ENCODE measurements around the gene TMEM150A.
"Not testable (repeated sequence)": the region's sequence is repeated elsewhere in the genome, so short reads cannot be mapped to it uniquely, and the experiment has no call there.

Gene TMEM150A

GRCh38 chr2:85611705-85612587, 9.4 kb upstream of the TMEM150A start, which contains the start of gene C2orf68:
TSS of gene C2orf68 (minus strand) at chr2:85612066. CDS start at chr2:85611984, 82 bp downstream.
- no peaks in the 10 kb centered on the region for H3K9me3 ChIP-seq (replicated peaks; ENCODE audit: low read length)
- H3K4me2 ChIP-seq (ENCODE audit: low read length) = peak within 1 kb of the TSS; percentile 88
- peak within 1 kb of the TSS; percentile 85 for H3K9ac ChIP-seq (ENCODE audit: low read depth, low read length)
- peaks cover 12% of the 10 kb centered on the region for H3K4me1 ChIP-seq (ENCODE audit: control insufficient read depth, insufficient read depth, low read length)
- peak within 1 kb of the TSS; percentile 87 for H3K4me3 ChIP-seq (ENCODE audit: low read length)
- no peaks in the 10 kb centered on the region for H3K27me3 ChIP-seq (ENCODE audit: control insufficient read depth, insufficient read depth, low read length)
- peaks cover 18% of the 10 kb centered on the region for H3K36me3 ChIP-seq (ENCODE audit: insufficient read depth, low read length)

GRCh38 chr2:85611217-85611704, 8.8 kb upstream of the TMEM150A start:
- Histone ChIP-seq H3K36me3 (ENCODE audit: insufficient read depth, low read length) (peaks cover 19% of the 10 kb centered on the region), H3K9me3 (replicated peaks; ENCODE audit: low read length) (no peaks in the 10 kb centered on the region), H3K27me3 (ENCODE audit: control insufficient read depth, insufficient read depth, low read length) (no peaks in the 10 kb centered on the region), H3K9ac (ENCODE audit: low read depth, low read length) (peak overlapping the region; percentile 85), H3K4me2 (ENCODE audit: low read length) (peak overlapping the region; percentile 88), H3K4me1 (ENCODE audit: control insufficient read depth, insufficient read depth, low read length) (peaks cover 13% of the 10 kb centered on the region), H3K4me3 (ENCODE audit: low read length) (peak overlapping the region; percentile 87)

GRCh38 chr2:85607268-85608215, 5.0 kb upstream of the TMEM150A start:
- Histone ChIP-seq H3K9ac (ENCODE audit: low read depth, low read length) (no peak overlapping the region), H3K36me3 (ENCODE audit: insufficient read depth, low read length) (peaks cover 22% of the 10 kb centered on the region), H3K4me3 (ENCODE audit: low read length) (no peak overlapping the region), H3K9me3 (replicated peaks; ENCODE audit: low read length) (no peaks in the 10 kb centered on the region), H3K27me3 (ENCODE audit: control insufficient read depth, insufficient read depth, low read length) (no peaks in the 10 kb centered on the region), H3K4me1 (ENCODE audit: control insufficient read depth, insufficient read depth, low read length) (peaks cover 32% of the 10 kb centered on the region), H3K4me2 (ENCODE audit: low read length) (no peak overlapping the region)

DNA sequence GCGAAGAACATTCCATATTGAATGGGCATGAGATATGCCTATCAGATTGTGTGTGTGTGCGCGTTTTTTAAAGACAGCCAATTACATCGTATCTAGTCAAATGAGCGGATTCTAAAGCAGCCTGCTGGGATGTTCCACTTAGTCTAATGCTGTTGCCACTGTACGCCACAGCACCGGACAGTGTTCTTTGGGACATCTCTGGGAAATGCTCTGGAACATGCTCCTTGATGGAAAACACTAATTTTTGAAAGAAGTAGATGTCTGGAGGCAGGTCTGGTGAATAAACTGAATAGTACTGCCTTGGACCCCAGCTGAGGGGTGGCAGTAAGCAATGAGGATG, 3.6 kb upstream of the TMEM150A start:
- peak overlapping the region; percentile 32 for H3K4me3 ChIP-seq (ENCODE audit: low read length)
- H3K9me3 ChIP-seq (replicated peaks; ENCODE audit: low read length) = no peaks in the 10 kb centered on the region
- H3K27me3 ChIP-seq (ENCODE audit: control insufficient read depth, insufficient read depth, low read length) = no peaks in the 10 kb centered on the region
- peak overlapping the region; percentile 48 for H3K4me2 ChIP-seq (ENCODE audit: low read length)
- peaks cover 22% of the 10 kb centered on the region for H3K36me3 ChIP-seq (ENCODE audit: insufficient read depth, low read length)
- H3K4me1 ChIP-seq (ENCODE audit: control insufficient read depth, insufficient read depth, low read length) = peaks cover 35% of the 10 kb centered on the region
- peak overlapping the region; percentile 29 for H3K9ac ChIP-seq (ENCODE audit: low read depth, low read length)

DNA sequence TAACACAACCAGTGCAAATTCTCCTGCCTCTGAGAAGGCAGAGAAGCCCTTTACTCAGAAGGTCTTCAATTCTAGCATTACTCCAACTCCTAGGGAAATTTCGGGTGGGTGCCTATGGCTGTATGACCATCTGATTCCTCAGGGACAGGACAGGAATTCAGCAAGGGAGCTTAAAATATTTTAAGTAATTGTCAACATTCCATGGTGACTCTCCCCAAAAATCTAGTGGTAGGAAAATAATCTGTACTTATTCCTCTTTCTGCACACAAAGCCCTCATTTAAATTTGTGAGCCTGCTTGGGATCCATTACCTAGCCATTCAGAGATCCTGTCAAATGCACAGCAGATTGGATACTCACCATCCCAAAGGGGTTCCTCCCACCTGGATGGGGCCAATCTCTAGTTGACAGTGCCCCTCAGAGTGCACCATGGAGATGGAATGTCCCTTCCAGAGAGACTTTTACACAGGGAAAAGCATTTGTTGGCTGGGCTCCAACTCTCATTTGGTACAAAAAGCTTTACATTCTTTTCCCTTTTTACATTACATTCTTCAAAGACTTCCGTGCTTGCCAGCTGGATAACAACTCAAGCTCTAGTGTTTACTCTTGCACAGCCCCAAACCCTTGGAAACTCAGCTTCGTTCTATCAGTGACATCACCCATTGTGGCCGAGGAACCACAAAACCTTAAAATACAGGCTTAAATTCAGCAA, 3.1 kb upstream of the TMEM150A start:
- H3K4me1 ChIP-seq (ENCODE audit: control insufficient read depth, insufficient read depth, low read length) = peaks cover 35% of the 10 kb centered on the region
- H3K27me3 ChIP-seq (ENCODE audit: control insufficient read depth, insufficient read depth, low read length) = no peaks in the 10 kb centered on the region
- no peaks in the 10 kb centered on the region for H3K9me3 ChIP-seq (replicated peaks; ENCODE audit: low read length)
- no peak overlapping the region for H3K4me3 ChIP-seq (ENCODE audit: low read length)
- peaks cover 22% of the 10 kb centered on the region for H3K36me3 ChIP-seq (ENCODE audit: insufficient read depth, low read length)
- peak overlapping the region; percentile 48 for H3K4me2 ChIP-seq (ENCODE audit: low read length)
- peak overlapping the region; percentile 12 for H3K9ac ChIP-seq (ENCODE audit: low read depth, low read length)

- no peaks in the 10 kb centered on the region for H3K27me3 ChIP-seq (ENCODE audit: control insufficient read depth, insufficient read depth, low read length)
- H3K36me3 ChIP-seq (ENCODE audit: insufficient read depth, low read length) = peaks cover 21% of the 10 kb centered on the region
- H3K4me3 ChIP-seq (ENCODE audit: low read length) = peak overlapping the region; percentile 29
- peak overlapping the region; percentile 12 for H3K9ac ChIP-seq (ENCODE audit: low read depth, low read length)
- peaks cover 29% of the 10 kb centered on the region for H3K4me1 ChIP-seq (ENCODE audit: control insufficient read depth, insufficient read depth, low read length)
- no peaks in the 10 kb centered on the region for H3K9me3 ChIP-seq (replicated peaks; ENCODE audit: low read length)
- H3K4me2 ChIP-seq (ENCODE audit: low read length) = peak overlapping the region; percentile 48
These were observed 2.3 kb upstream of the TMEM150A start for GRCh38 chr2:85604568-85605339.

GRCh38 chr2:85604133-85604444, 1.6 kb upstream of the TMEM150A start:
- Histone ChIP-seq H3K4me2 (ENCODE audit: low read length) (peak overlapping the region; percentile 66), H3K36me3 (ENCODE audit: insufficient read depth, low read length) (peaks cover 25% of the 10 kb centered on the region), H3K4me1 (ENCODE audit: control insufficient read depth, insufficient read depth, low read length) (peaks cover 29% of the 10 kb centered on the region), H3K4me3 (ENCODE audit: low read length) (peak overlapping the region; percentile 89)
- H3K9ac ChIP-seq (ENCODE audit: low read depth, low read length); H3K27me3 ChIP-seq (ENCODE audit: control insufficient read depth, insufficient read depth, low read length); H3K9me3 ChIP-seq (replicated peaks; ENCODE audit: low read length): not testable (repeated sequence)

- Histone ChIP-seq H3K27me3 (ENCODE audit: control insufficient read depth, insufficient read depth, low read length) (no peaks in the 10 kb centered on the region), H3K9ac (ENCODE audit: low read depth, low read length) (peak overlapping the region; percentile 82), H3K4me2 (ENCODE audit: low read length) (peak overlapping the region; percentile 93), H3K4me1 (ENCODE audit: control insufficient read depth, insufficient read depth, low read length) (peaks cover 29% of the 10 kb centered on the region), H3K36me3 (ENCODE audit: insufficient read depth, low read length) (peaks cover 32% of the 10 kb centered on the region), H3K4me3 (ENCODE audit: low read length) (peak overlapping the region; percentile 89), H3K9me3 (replicated peaks; ENCODE audit: low read length) (no peaks in the 10 kb centered on the region)
These were observed 575 bp downstream of the TMEM150A start for GRCh38 chr2:85601771-85602475.

DNA sequence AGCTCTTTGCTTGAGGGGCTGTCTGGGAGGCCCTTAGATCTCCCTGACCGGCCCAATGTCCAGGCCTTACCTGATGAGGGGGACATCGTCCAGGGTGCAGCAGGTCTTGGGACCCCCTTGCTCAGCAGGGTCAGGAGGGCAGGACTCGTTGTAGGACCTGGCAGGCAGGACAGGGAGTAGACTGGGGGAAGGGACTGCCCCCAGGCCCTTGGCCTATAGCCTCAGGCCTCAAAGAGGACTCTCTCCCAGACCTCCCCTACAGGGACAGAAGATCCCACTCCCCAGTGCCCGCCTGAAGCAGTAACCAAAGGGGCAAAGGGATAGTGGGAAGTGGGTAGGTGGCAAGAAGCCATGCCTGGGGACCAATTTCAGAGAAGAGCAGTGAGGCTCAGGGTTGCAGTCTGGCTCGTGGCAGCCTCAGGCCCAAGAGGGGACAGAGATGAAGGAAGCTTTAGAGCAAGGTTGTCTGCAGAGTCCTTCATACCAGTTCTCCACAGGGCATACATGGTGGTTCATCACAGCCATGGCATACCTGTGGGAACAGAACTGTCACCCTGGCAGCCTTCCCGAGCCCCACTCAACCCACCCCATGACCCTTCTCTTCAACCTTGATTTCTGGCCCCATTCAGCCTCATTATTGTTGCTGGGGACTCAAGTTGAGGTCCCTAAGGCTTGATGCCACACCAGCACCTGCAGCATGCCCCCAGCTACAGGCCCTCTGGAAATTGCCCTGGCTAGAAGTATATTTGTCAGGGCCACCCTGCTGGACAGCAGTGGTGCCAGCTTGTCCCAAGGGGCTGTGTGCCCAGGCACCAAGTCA, 1.3 kb downstream of the TMEM150A start:
- H3K36me3 ChIP-seq (ENCODE audit: insufficient read depth, low read length) = peaks cover 33% of the 10 kb centered on the region
- peak overlapping the region; percentile 93 for H3K4me2 ChIP-seq (ENCODE audit: low read length)
- peak overlapping the region; percentile 82 for H3K9ac ChIP-seq (ENCODE audit: low read depth, low read length)
- no peaks in the 10 kb centered on the region for H3K27me3 ChIP-seq (ENCODE audit: control insufficient read depth, insufficient read depth, low read length)
- H3K9me3 ChIP-seq (replicated peaks; ENCODE audit: low read length) = no peaks in the 10 kb centered on the region
- peaks cover 33% of the 10 kb centered on the region for H3K4me1 ChIP-seq (ENCODE audit: control insufficient read depth, insufficient read depth, low read length)
- H3K4me3 ChIP-seq (ENCODE audit: low read length) = peak overlapping the region; percentile 89
